IMR-90 (cell line): ENCODE measurements around the gene CASZ1. TPM values are rescaled to one million over a fixed set of nuclear protein-coding genes. Genes with fewer than 3 reads are reported as not detected.

Experiments used
- ATAC-seq: fragments of 200-7000 bp; cut with Tn5 transposase; 2 replicates; pipeline ENCODE4 v1.9.1; 2020; ENCODE audit warnings: low read depth, mild to moderate bottlenecking, moderate library complexity
- BruUV-seq: library from RNA; stranded (reverse); fragments of 400-500 nt; replicated peaks from 2 replicates; lab custom pipeline; 2021; lab: Mats Ljungman, UMichigan
- CTCF ChIA-PET: fragments of 300-600 bp; formaldehyde crosslinking; extraction: SDS; loops from one replicate; lab custom pipeline; 2021; ENCODE audit warnings: antibody characterized with exemption; lab: Yijun Ruan, JAX
- POLR2A ChIA-PET: fragments of 300-600 bp; sonication (Branson Sonifier 250); formaldehyde crosslinking; loops from one replicate; lab custom pipeline; 2022; ENCODE audit warnings: antibody characterized with exemption; ENCODE audit not compliant: unreplicated experiment; lab: Charles Lee
- DNase-seq: peaks from one replicate; pipeline ENCODE4 v3.0.0; 2013
- H2AFZ ChIP-seq: replicated peaks from 2 replicates; pipeline ENCODE3; 2013; ENCODE audit warnings: low read length, mild to moderate bottlenecking; ENCODE audit not compliant: poor library complexity
- H2AK5ac ChIP-seq: 2 replicates; pipeline ENCODE4 v1.6.1; 2013; ENCODE audit warnings: low read depth, low read length, inconsistent platforms
- H2AK9ac ChIP-seq: replicated peaks from 2 replicates; pipeline ENCODE3; 2013; ENCODE audit warnings: mild to moderate bottlenecking, low read depth, low read length, moderate library complexity; ENCODE audit not compliant: poor library complexity
- H2BK120ac ChIP-seq: 2 replicates; pipeline ENCODE4 v1.6.1; 2013; ENCODE audit warnings: low read depth, low read length, inconsistent platforms
- H2BK15ac ChIP-seq: 3 replicates; pipeline ENCODE4 v1.6.1; 2013; ENCODE audit warnings: low read depth, low read length, inconsistent platforms
- H2BK20ac ChIP-seq: 2 replicates; pipeline ENCODE4 v1.6.1; 2013; ENCODE audit warnings: low read depth, mild to moderate bottlenecking, inconsistent platforms, low read length, moderate library complexity
- H2BK5ac ChIP-seq: 2 replicates; pipeline ENCODE4 v1.6.1; 2013; ENCODE audit warnings: mild to moderate bottlenecking, low read depth, low read length, inconsistent platforms; ENCODE audit not compliant: poor library complexity, severe bottlenecking
- H3K14ac ChIP-seq: replicated peaks from 2 replicates; pipeline ENCODE4 v1.6.1; 2013; ENCODE audit warnings: low read depth, low read length, inconsistent platforms
- H3K18ac ChIP-seq: 2 replicates; pipeline ENCODE4 v1.6.1; 2013; ENCODE audit warnings: low read depth, low read length, control low read depth
- H3K23ac ChIP-seq: 2 replicates; pipeline ENCODE4 v1.6.1; 2013; ENCODE audit warnings: low read depth, low read length, inconsistent platforms
- H3K27ac ChIP-seq: 2 replicates; pipeline ENCODE4 v1.5.1; 2013; ENCODE audit warnings: mild to moderate bottlenecking, control low read depth, low read length; ENCODE audit not compliant: insufficient read depth
- H3K27me3 ChIP-seq: 2 replicates; pipeline ENCODE4 v1.6.1; 2013; ENCODE audit warnings: low read length; ENCODE audit not compliant: control insufficient read depth, insufficient read depth
- H3K36me3 ChIP-seq: 2 replicates; pipeline ENCODE4 v1.6.1; 2013; ENCODE audit warnings: low read length, mixed read lengths; ENCODE audit not compliant: control insufficient read depth, insufficient read depth
- H3K4ac ChIP-seq: 2 replicates; pipeline ENCODE4 v1.6.1; 2013; ENCODE audit warnings: low read depth, low read length, inconsistent platforms
- H3K4me1 ChIP-seq: 2 replicates; pipeline ENCODE4 v1.6.1; 2013; ENCODE audit warnings: low read length, mixed read lengths; ENCODE audit not compliant: control insufficient read depth, insufficient read depth
- H3K4me2 ChIP-seq: 2 replicates; pipeline ENCODE4 v1.6.1; 2013; ENCODE audit warnings: low read depth, mild to moderate bottlenecking, control low read depth, low read length, moderate library complexity
- H3K4me3 ChIP-seq: 2 replicates; pipeline ENCODE4 v1.5.1; 2013; ENCODE audit warnings: low read depth, mild to moderate bottlenecking, control low read depth, low read length, moderate library complexity; ENCODE audit not compliant: insufficient read depth
- H3K56ac ChIP-seq: 2 replicates; pipeline ENCODE4 v1.6.1; 2013; ENCODE audit warnings: low read length, inconsistent platforms; ENCODE audit not compliant: insufficient read depth; ENCODE audit errors: extremely low read depth
- H3K79me1 ChIP-seq, 2 experiments: 2 replicates each; pipeline ENCODE4 v1.6.1; 2013; ENCODE audit warnings: low read length in 2 of 2, inconsistent platforms in 1 of 2, low read depth in 1 of 2
- H3K9ac ChIP-seq: 2 replicates; pipeline ENCODE4 v1.6.1; 2013; ENCODE audit warnings: low read depth, low read length, control low read depth
- H3K9me1 ChIP-seq: 2 replicates; pipeline ENCODE4 v1.6.1; 2013; ENCODE audit warnings: low read length, inconsistent platforms; ENCODE audit not compliant: insufficient read depth
- H3K9me3 ChIP-seq: 2 replicates; pipeline ENCODE4 v1.6.1; 2013; ENCODE audit warnings: low read length; ENCODE audit not compliant: control insufficient read depth, insufficient read depth
- H4K20me1 ChIP-seq: 2 replicates; pipeline ENCODE4 v1.6.1; 2013; ENCODE audit warnings: low read length, inconsistent platforms; ENCODE audit not compliant: insufficient read depth
- H4K5ac ChIP-seq: 2 replicates; pipeline ENCODE4 v1.6.1; 2013; ENCODE audit warnings: mild to moderate bottlenecking, low read depth, low read length, control low read depth
- H4K8ac ChIP-seq, 2 experiments: 2 replicates each; pipeline ENCODE4 v1.6.1; 2013; ENCODE audit warnings: low read depth in 2 of 2, low read length in 2 of 2, control low read depth in 1 of 2, inconsistent platforms in 1 of 2
- H4K91ac ChIP-seq: 2 replicates; pipeline ENCODE4 v1.6.1; 2013; ENCODE audit warnings: low read depth, low read length, inconsistent platforms; ENCODE audit not compliant: insufficient read depth
- BHLHE40 ChIP-seq: fragments of 150-350 bp; IDR thresholded peaks from 2 replicates; pipeline ENCODE4 v1.6.1; 2016; ENCODE audit warnings: mild to moderate bottlenecking, low read depth, low read length
- CTCF ChIP-seq: conservative IDR thresholded peaks from 2 replicates; pipeline ENCODE4 v1.5.1; 2012; ENCODE audit warnings: mild to moderate bottlenecking, low read depth, low read length, improper control_type of control experiment
- FOS ChIP-seq: fragments of 150-350 bp; IDR thresholded peaks from 2 replicates; pipeline ENCODE4 v1.6.1; 2016; ENCODE audit warnings: low read depth, low read length
- MAFK ChIP-seq: IDR thresholded peaks from 2 replicates; pipeline ENCODE4 v1.6.1; 2012; ENCODE audit warnings: low read depth, low read length, improper control_type of control experiment
- MXI1 ChIP-seq: IDR thresholded peaks from 2 replicates; pipeline ENCODE4 v1.6.1; 2012; ENCODE audit warnings: low read depth, mild to moderate bottlenecking, low read length, moderate library complexity, borderline replicate concordance
- POLR2A ChIP-seq: IDR thresholded peaks from 2 replicates; pipeline ENCODE4 v1.6.1; 2012; ENCODE audit warnings: mild to moderate bottlenecking, low read depth, low read length
- RFX5 ChIP-seq: IDR thresholded peaks from 2 replicates; pipeline ENCODE4 v1.8.0; 2012; ENCODE audit warnings: low read depth, mild to moderate bottlenecking, low read length, moderate library complexity
- SMC3 ChIP-seq: fragments of 150-350 bp; IDR thresholded peaks from 2 replicates; pipeline ENCODE4 v1.6.1; 2016; ENCODE audit warnings: low read depth, mild to moderate bottlenecking, antibody characterized with exemption, low read length, moderate library complexity
- USF2 ChIP-seq: fragments of 150-350 bp; IDR thresholded peaks from 2 replicates; pipeline ENCODE4 v1.6.1; 2017; ENCODE audit warnings: mild to moderate bottlenecking, antibody characterized with exemption, low read length, low read depth
- WGBS, 2 experiments: methylation state at CpG; one replicate each; pipeline versions ENCODE4 v1.1.5 to v1.1.7; 2013; ENCODE audit warnings: missing lambda C conversion rate in 2 of 2; ENCODE audit not compliant: insufficient read length in 1 of 2; ENCODE audit errors: extremely low coverage in 2 of 2; 5-methylcytosine and 5-hydroxymethylcytosine counted together
- dilution Hi-C: fragments of 300-500 bp; cut with HindIII; formaldehyde crosslinking; loops from one replicate; pipeline ENCODE4 v1.14.3; 2018; ENCODE audit warnings: low sequenced_read_pairs; ENCODE audit not compliant: unreplicated experiment
- in situ Hi-C: fragments of 300-500 bp; cut with MboI; formaldehyde crosslinking; loops from 3 replicates; pipeline ENCODE4 v1.14.3; 2019; ENCODE audit warnings: low sequenced_read_pairs, inconsistent platforms, mixed read lengths
- intact Hi-C: fragments of 100-400 bp; cut with micrococcal nuclease; formaldehyde crosslinking; loops from 2 replicates; pipeline ENCODE4 v1.10.0; 2022
- polyA plus RNA-seq, 3 experiments: library from polyadenylated mRNA; depleted of rRNA; stranded (reverse); fragments of >200 nt; gene quantifications; 2 replicates each; pipeline ENCODE4 v1.2.3, GENCODE V29; 2012; ENCODE audit warnings: low replicate concordance in 1 of 3
- total RNA-seq: library from RNA; depleted of rRNA; stranded (reverse); fragments of >200 nt; gene quantifications from 2 replicates; pipeline ENCODE4 v1.2.3, GENCODE V29; 2012

Gene CASZ1
- total and polyA plus RNA-seq, 2 of the 4 experiments (the other 2 are of a cell fraction): 0.18 to 0.24 TPM

GRCh38 chr1:10608690-10609089 lies 187.8 kb downstream of the CASZ1 start:
- Histone ChIP-seq H2BK120ac (no peak overlapping the region), H3K18ac (no peak overlapping the region), H2AK9ac (no peak overlapping the region), H2AFZ (no peak overlapping the region), H4K8ac (no peak overlapping the region; a peak in 1 of 4 replicates), H4K5ac (no peak overlapping the region), H3K4me3 (no peak overlapping the region), H2AK5ac (no peak overlapping the region), H3K4ac (no peak overlapping the region), H4K20me1 (peaks cover 3% of the 10 kb centered on the region; the same call in 1 of the 2 replicates), H3K23ac (no peak overlapping the region), H3K27me3 (no peaks in the 10 kb centered on the region), H4K91ac (no peak overlapping the region), H3K27ac (no peak overlapping the region), H3K36me3 (peaks cover 4% of the 10 kb centered on the region; the same call in 1 of the 2 replicates), H3K14ac (no peak overlapping the region), H3K4me2 (no peak overlapping the region), H3K79me1 (peaks cover 12 to 16% of the 10 kb centered on the region in 2 experiments; a peak in 3 of 4 replicates), H3K56ac (no peak overlapping the region), H2BK20ac (no peak overlapping the region), H3K9me3 (no peaks in the 10 kb centered on the region), H2BK15ac (no peak overlapping the region), H2BK5ac (no peak overlapping the region), H3K9me1 (peaks cover 8% of the 10 kb centered on the region; the same call in 1 of the 2 replicates), H3K4me1 (0 out of 2 replicates have a peak, but pooled peaks cover 1% of the 10 kb centered on the region), H3K9ac (no peak overlapping the region)
- CTCF ChIA-PET: interaction anchor here (0.6 kb wide), 2 partner anchors 83 to 207 kb away, joined by 3 to 4 read pairs; no protein-coding TSS in a partner anchor
- intact Hi-C loops: no loop called here
- 86% methylated on average over 1 of the region's 2 CpGs; no CpG with 5 or more reads in 1 of the 2 experiments for WGBS, 2 experiments
- POLR2A ChIA-PET: no interaction called here
- DNase-seq (no peak), ATAC-seq (no peak)
- in situ Hi-C loops: no loop called here
- dilution Hi-C loops: no loop called here
- TF ChIP-seq MXI1: no peak
- no peak for TF ChIP-seq CTCF
- TF ChIP-seq SMC3: no peak
- TF ChIP-seq BHLHE40: no peak
- no peak for TF ChIP-seq USF2
- no peak for TF ChIP-seq POLR2A
- TF ChIP-seq FOS: no peak
- TF ChIP-seq MAFK: no peak
- no peak for TF ChIP-seq RFX5
- BruUV-seq: no TSS peak
